Ovary (tissue), 9 donors: ENCODE results near the gene IARS1. TPM values are rescaled to one million over a fixed set of nuclear protein-coding genes. Genes with fewer than 3 reads are reported as not detected.

Experiments
- DNase-seq, 5 donors: peaks; one replicate each; pipeline ENCODE4 v3.0.0-alpha.2; 2019 to 2020
- H3K27ac ChIP-seq, 2 donors: fragments of 200-600 bp; one replicate each; pipeline versions ENCODE4 v1.5.1 to v1.8.0; 2019 to 2022
- H3K27me3 ChIP-seq: fragments of 200-600 bp; one replicate; pipeline ENCODE4 v1.8.0; 2022
- H3K36me3 ChIP-seq: fragments of 200-600 bp; sonication (generic); one replicate; pipeline ENCODE4 v1.5.1; 2019
- H3K4me1 ChIP-seq: one replicate; pipeline ENCODE4 v1.8.1; 2013; ENCODE audit warnings: mild to moderate bottlenecking, moderate library complexity; ENCODE audit not compliant: insufficient read depth
- H3K4me3 ChIP-seq: fragments of 200-600 bp; sonication (generic); one replicate; pipeline ENCODE4 v1.5.1; 2017
- H3K9me3 ChIP-seq, 2 donors: fragments of 200-600 bp in 1 of 2; sonication (generic) in 1 of 2; one replicate each; pipeline versions ENCODE4 v1.5.1 to v1.8.1; 2013 to 2019; ENCODE audit warnings: mild to moderate bottlenecking in 1 of 2, moderate library complexity in 1 of 2
- EP300 ChIP-seq: sonication (generic); formaldehyde crosslinking; IDR thresholded peaks from one replicate; pipeline ENCODE4 v1.6.1; 2017; ENCODE audit warnings: antibody characterized with exemption
- POLR2A ChIP-seq: fragments of 450-650 bp; IDR thresholded peaks from one replicate; pipeline ENCODE4 v1.6.1; 2017; ENCODE audit warnings: antibody characterized with exemption, mild to moderate bottlenecking, moderate library complexity
- WGBS, 3 donors: extraction: QIAGEN DNeasy Blood & Tissue Kit in 1 of 3; methylation state at CpG; one replicate each; pipeline versions ENCODE4 v1.1.5 to v1.1.7; 2013 to 2017; 5-methylcytosine and 5-hydroxymethylcytosine counted together
- intact Hi-C, 4 donors: fragments of 100-400 bp; cut with DNase I; formaldehyde crosslinking; loops; one replicate each; pipeline versions ENCODE4 v1.11.0 to v1.15.1; 2022 to 2023
- polyA plus RNA-seq, 2 donors: library from polyadenylated mRNA; stranded (reverse); fragments of 200-250 nt in 1 of 2; fragments of 350-450 nt in 1 of 2; fragmentation: Illumina TruSeq in 1 of 2; extraction: RNeasy Lipid Tissue Mini Kit (QIAGEN cat#74804) in 1 of 2; gene quantifications; one replicate each; pipeline ENCODE4 v1.2.3, GENCODE V29; 2013 to 2014
- total RNA-seq, 7 donors: library from RNA; depleted of rRNA in 2 of 7; stranded (reverse); fragments of >200 nt in 2 of 7; fragmentation: NEBNext Ultra II Directional in 3 of 7; extraction: Animal tissue kit (Norgen Biotek cat#: 25700) in 3 of 7; gene quantifications; one replicate each; pipeline versions ENCODE4 v1.1.0 to v1.2.4, GENCODE V29; 2016 to 2023
- TF ChIP-seq, protein P1 (sequence below), 3 donors: fragments of 450-650 bp in 2 of 3; fragments of 200-600 bp in 1 of 3; IDR thresholded peaks; one replicate each; pipeline versions ENCODE4 v1.5.1 to v1.8.0; 2016 to 2022; ENCODE audit warnings: antibody characterized with exemption in 3 of 3, mild to moderate bottlenecking in 1 of 3
- donor health status: DM: no; HTN: no; CAD: no; lungs with moderate emphysema.
- donor health status: DM: no; HTN: no; CAD: no.
- donor health status: Bipolar disorder and iron deficiency.
- donor health status: DM: yes; HTN: yes; CAD: no.
- donor health status: DM: no; HTN: no; CAD: no.
- donor health status: DM: yes; HTN: yes; CAD: no.

Gene IARS1
- total and polyA plus RNA-seq, 9 donors, result 16.0 to 281 (median 60.2) TPM

DNA sequence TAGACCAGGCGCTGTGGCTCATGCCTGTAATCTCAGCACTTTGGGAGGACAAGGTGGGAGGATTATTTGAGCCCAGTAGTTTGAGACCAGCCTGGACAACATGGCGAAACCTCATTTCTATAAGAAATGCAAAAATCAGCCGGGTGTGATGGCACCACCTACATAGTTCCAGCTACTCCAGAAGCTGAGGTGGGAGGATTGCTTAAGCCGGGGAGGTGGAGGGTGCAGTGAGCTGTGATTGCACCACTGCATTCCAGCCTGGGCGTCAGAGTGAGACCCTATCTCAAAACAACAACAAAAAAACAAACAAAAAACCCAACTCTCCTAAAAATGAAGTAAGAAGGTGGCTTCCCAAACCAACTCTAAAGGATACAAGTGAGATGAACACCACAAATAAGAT lies 23.0 kb downstream of the IARS1 start:
- Histone ChIP-seq H3K27ac (no peak overlapping the region), H3K27me3 (no peaks in the 10 kb centered on the region), H3K9me3 (no peaks in the 10 kb centered on the region), H3K4me1 (no peaks in the 10 kb centered on the region), H3K4me3 (no peak overlapping the region), H3K36me3 (no peaks in the 10 kb centered on the region)
- intact Hi-C loops, result no loop called here
- TF ChIP-seq, protein P1, sequence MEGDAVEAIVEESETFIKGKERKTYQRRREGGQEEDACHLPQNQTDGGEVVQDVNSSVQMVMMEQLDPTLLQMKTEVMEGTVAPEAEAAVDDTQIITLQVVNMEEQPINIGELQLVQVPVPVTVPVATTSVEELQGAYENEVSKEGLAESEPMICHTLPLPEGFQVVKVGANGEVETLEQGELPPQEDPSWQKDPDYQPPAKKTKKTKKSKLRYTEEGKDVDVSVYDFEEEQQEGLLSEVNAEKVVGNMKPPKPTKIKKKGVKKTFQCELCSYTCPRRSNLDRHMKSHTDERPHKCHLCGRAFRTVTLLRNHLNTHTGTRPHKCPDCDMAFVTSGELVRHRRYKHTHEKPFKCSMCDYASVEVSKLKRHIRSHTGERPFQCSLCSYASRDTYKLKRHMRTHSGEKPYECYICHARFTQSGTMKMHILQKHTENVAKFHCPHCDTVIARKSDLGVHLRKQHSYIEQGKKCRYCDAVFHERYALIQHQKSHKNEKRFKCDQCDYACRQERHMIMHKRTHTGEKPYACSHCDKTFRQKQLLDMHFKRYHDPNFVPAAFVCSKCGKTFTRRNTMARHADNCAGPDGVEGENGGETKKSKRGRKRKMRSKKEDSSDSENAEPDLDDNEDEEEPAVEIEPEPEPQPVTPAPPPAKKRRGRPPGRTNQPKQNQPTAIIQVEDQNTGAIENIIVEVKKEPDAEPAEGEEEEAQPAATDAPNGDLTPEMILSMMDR (IDR thresholded peaks at IDR 0.05), result no peak
- TF ChIP-seq EP300 (no peak), POLR2A (no peak)
- no peak for DNase-seq
- 86 to 94% (median 90%) methylated on average over 5 of the region's 5 CpGs for WGBS, 3 donors

DNA sequence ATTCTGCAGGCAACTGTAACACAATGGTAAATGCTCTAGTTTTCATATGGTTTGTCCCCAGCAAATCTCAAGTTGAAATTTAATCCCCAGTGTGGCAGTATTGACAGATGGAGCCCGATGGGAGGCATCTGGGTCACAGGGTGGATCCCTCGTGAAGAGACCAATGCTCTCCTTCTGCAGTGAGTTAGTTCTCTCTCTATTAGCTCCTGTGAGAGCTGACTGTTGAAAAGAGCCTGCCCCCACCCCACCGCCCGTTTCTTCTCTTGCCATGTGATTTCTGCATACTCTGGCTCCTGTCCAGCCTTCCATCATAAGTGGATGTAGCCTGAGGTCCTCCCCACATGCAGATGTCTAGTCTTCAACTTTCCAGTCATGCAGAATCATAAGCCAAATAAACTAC lies 27.0 kb downstream of the IARS1 start:
- H3K36me3 ChIP-seq, result no peaks in the 10 kb centered on the region

DNA sequence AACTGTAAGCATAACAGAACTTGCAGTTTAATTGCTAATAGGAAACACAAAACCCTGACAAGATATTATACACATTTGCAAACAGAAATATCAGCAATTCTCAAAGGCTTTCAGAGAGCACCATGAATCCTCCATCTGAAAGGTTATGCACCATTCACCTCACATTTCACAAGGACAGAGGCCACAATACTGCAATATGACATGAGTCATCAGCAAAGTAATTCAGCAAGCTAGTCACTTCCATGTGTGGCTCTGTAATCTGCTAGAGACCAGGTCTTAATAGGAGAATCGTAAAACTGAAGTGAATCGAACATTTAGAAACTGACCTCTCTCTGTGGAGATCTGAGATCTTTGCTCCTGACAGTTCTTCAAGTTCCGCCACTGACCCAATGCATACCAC lies 28.3 kb downstream of the IARS1 start:
- no peaks in the 10 kb centered on the region for H3K27me3 ChIP-seq
- intact Hi-C loops, result no loop called here
- no peak for DNase-seq
- no peaks in the 10 kb centered on the region for H3K9me3 ChIP-seq
- TF ChIP-seq, protein P1 (IDR thresholded peaks at IDR 0.05), result no peak
- no peak for TF ChIP-seq EP300
- TF ChIP-seq POLR2A, result no peak
- H3K27ac ChIP-seq, result no peak overlapping the region
- 90 to 96% (median 91%) methylated on average over 3 of the region's 3 CpGs for WGBS, 3 donors
- no peaks in the 10 kb centered on the region for H3K36me3 ChIP-seq
- H3K4me3 ChIP-seq, result no peak overlapping the region
- H3K4me1 ChIP-seq, result no peaks in the 10 kb centered on the region

More for the DNA sequence above, 27.0 kb downstream of the IARS1 start:
- Histone ChIP-seq H3K4me1 (no peaks in the 10 kb centered on the region), H3K27ac (no peak overlapping the region), H3K4me3 (no peak overlapping the region), H3K27me3 (no peaks in the 10 kb centered on the region), H3K9me3 (no peaks in the 10 kb centered on the region)
- DNase-seq, result no peak
- no peak for TF ChIP-seq POLR2A
- TF ChIP-seq, protein P1 (IDR thresholded peaks at IDR 0.05), result no peak
- TF ChIP-seq EP300, result no peak
- 70 to 74% (median 73%) methylated on average over 4 of the region's 4 CpGs for WGBS, 3 donors
- intact Hi-C loops, result no loop called here

DNA sequence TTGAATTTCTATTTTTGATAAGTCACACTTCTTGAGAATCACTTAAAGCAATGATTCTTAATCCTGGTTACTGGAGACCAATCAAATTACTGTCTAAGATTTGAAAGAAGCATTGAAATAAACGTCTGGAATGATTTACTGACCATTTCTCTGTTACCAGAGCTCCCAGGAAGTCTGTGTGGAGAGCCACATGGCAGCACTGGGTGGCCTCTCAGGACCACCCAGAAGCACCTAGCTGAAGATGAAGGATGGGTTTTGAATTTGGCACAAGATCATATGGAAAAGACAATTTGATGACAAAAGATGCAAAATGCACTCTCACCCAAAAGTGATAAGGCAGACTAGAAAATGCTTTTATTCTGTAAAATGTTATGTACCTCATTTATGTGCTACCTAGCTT lies 30.4 kb downstream of the IARS1 start:
- Histone ChIP-seq H3K4me1 (no peaks in the 10 kb centered on the region), H3K27me3 (no peaks in the 10 kb centered on the region), H3K9me3 (no peaks in the 10 kb centered on the region), H3K36me3 (no peaks in the 10 kb centered on the region), H3K4me3 (no peak overlapping the region), H3K27ac (no peak overlapping the region)
- DNase-seq, result no peak
- TF ChIP-seq, protein P1 (IDR thresholded peaks at IDR 0.05), result no peak
- TF ChIP-seq EP300 (no peak), POLR2A (no peak)
- 14 to 31% (median 16%) methylated on average over 1 of the region's 1 CpG for WGBS, 3 donors
- intact Hi-C loops, result no loop called here
